ENCODE data around the gene DUOX1.

Gene DUOX1

DNA sequence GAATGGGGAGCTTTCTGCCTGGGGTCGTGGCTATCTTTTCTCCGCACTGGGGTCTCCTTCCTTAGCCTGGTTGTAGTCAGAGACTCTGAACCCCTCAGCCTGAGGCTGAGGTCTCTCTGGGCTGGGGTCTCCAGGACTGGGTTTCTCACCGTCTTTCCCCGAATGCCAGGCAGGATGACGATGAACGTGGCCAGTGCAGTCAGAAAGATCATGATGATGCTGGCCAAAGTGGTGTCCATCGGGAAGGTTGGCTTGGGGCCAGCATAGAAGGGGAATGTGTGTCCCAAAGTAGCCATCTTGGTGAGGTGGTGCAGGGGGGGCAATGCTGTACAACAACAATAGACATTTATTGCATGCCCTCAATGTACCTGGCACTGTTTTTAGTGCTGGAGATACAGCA is 7.1 kb upstream of the DUOX1 start:
- H3K79me2 ChIP-seq (ENCODE audit: control insufficient read depth, insufficient read depth, low read length, unreplicated experiment): no peaks in the 10 kb centered on the region
- no peak overlapping the region for H3K27ac ChIP-seq (ENCODE audit: low read depth, low read length)

DNA sequence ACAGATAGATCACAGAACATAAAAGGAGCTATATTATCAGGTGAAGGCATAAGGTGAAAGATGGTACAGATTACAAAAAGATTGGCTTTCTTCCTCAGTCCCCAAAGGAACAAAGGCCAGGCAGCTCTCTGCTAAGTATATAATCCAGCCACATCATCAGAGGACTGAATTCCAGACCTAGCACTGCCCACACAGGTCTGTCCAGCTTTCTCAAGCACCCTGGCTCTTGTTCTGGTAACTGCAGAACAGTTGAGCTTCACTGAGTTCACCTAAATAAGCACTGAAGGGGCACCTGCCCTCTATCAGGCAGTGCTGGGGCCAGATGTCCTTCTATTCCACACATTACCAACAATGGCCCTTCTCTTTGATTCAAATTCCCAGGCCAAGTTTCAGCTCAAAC is 6.4 kb upstream of the DUOX1 start:
- H3K4me3 ChIP-seq (ENCODE audit: low read depth, low read length): no peak overlapping the region
- H2AFZ ChIP-seq (ENCODE audit: low read length, unreplicated experiment): no peak overlapping the region
- peaks cover 10% of the 10 kb centered on the region for H3K4me1 ChIP-seq (ENCODE audit: control insufficient read depth, insufficient read depth, low read length, unreplicated experiment)
- H3K27ac ChIP-seq (ENCODE audit: low read depth, low read length): no peak overlapping the region
- H3K79me2 ChIP-seq (ENCODE audit: control insufficient read depth, insufficient read depth, low read length, unreplicated experiment): no peaks in the 10 kb centered on the region
- H3K27me3 ChIP-seq (ENCODE audit: insufficient read depth, low read length): peaks cover 39% of the 10 kb centered on the region
- no peaks in the 10 kb centered on the region for H3K36me3 ChIP-seq (ENCODE audit: insufficient read depth, low read length)

More for the DNA sequence above, 7.1 kb upstream of the DUOX1 start:
- no peak overlapping the region for H3K4me3 ChIP-seq (ENCODE audit: low read depth, low read length)
- no peaks in the 10 kb centered on the region for H3K36me3 ChIP-seq (ENCODE audit: insufficient read depth, low read length)
- H3K4me1 ChIP-seq (ENCODE audit: control insufficient read depth, insufficient read depth, low read length, unreplicated experiment): peaks cover 10% of the 10 kb centered on the region
- H3K27me3 ChIP-seq (ENCODE audit: insufficient read depth, low read length): peaks cover 34% of the 10 kb centered on the region
- H2AFZ ChIP-seq (ENCODE audit: low read length, unreplicated experiment): no peak overlapping the region

DNA sequence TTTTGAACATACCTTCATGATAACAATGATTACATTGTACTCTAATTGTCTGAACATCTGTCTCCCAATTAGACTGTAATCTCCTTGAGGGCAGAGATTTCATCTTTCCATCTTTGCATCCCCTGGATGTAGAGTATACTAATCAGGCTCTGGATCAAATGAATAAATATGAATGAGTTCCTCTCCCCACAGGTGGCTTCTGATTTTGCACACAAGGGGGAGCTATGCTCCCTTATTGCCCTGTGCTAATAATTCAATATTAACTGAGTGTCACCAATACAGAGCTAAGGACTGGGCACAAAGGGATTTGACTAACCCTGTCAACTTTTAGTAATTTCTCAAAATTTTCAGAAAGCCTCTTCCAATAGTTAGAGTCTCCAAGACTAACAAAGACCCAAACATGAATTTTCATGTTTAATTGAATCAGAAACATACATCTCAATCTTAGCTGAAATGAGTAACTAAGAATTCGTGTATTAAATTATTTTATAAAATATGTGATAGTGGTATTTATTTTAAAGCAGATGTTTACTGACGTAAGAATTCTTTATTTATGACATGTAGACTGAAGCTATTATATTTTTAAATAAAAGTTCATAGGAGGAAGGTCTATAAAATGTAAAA is 3.1 kb upstream of the DUOX1 start:
- Histone ChIP-seq H3K4me1 (ENCODE audit: control insufficient read depth, insufficient read depth, low read length, unreplicated experiment) (peaks cover 8% of the 10 kb centered on the region), H3K79me2 (ENCODE audit: control insufficient read depth, insufficient read depth, low read length, unreplicated experiment) (no peaks in the 10 kb centered on the region), H3K27ac (ENCODE audit: low read depth, low read length) (no peak overlapping the region), H3K36me3 (ENCODE audit: insufficient read depth, low read length) (no peaks in the 10 kb centered on the region), H2AFZ (ENCODE audit: low read length, unreplicated experiment) (no peak overlapping the region), H3K4me3 (ENCODE audit: low read depth, low read length) (no peak overlapping the region), H3K27me3 (ENCODE audit: insufficient read depth, low read length) (peaks cover 71% of the 10 kb centered on the region)

DNA sequence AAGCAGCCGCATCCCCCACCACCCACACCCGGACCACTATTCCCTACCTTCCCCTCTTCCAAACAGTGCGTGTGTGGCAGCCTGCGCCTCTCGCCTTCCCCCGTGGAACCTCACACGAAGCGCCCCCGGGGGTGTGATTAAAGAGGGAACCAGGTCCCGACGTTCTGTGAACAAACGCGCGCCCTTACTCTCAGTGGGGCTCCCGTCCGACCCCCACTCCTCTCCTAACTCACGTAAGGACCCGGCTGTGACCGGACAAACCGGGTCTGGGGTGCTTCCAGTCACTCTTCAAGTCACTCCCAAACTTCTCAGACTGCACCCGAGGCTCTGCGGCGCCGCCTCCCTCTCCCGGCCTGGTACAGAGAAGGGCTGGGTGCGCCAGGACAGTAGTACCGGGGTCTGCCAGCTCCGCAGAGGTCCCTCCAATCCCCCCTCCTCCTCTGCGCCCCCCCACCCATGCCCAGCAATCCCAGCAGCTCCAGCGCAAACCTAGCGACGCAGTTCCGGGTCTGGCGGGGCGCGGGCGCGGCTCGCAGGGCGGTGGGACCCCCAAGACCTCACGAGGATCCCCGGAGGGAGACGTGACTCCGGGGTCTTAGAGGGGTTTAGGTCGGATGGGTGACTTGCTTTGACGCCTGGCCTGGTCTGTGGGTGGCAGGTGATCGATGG is 689 bp upstream of the DUOX1 start:
- Histone ChIP-seq H2AFZ (ENCODE audit: low read length, unreplicated experiment) (no peak overlapping the region), H3K27me3 (ENCODE audit: insufficient read depth, low read length) (peaks cover 88% of the 10 kb centered on the region), H3K27ac (ENCODE audit: low read depth, low read length) (no peak overlapping the region), H3K4me3 (ENCODE audit: low read depth, low read length) (no peak overlapping the region), H3K36me3 (ENCODE audit: insufficient read depth, low read length) (no peaks in the 10 kb centered on the region), H3K4me1 (ENCODE audit: control insufficient read depth, insufficient read depth, low read length, unreplicated experiment) (no peaks in the 10 kb centered on the region), H3K79me2 (ENCODE audit: control insufficient read depth, insufficient read depth, low read length, unreplicated experiment) (no peaks in the 10 kb centered on the region)

DNA sequence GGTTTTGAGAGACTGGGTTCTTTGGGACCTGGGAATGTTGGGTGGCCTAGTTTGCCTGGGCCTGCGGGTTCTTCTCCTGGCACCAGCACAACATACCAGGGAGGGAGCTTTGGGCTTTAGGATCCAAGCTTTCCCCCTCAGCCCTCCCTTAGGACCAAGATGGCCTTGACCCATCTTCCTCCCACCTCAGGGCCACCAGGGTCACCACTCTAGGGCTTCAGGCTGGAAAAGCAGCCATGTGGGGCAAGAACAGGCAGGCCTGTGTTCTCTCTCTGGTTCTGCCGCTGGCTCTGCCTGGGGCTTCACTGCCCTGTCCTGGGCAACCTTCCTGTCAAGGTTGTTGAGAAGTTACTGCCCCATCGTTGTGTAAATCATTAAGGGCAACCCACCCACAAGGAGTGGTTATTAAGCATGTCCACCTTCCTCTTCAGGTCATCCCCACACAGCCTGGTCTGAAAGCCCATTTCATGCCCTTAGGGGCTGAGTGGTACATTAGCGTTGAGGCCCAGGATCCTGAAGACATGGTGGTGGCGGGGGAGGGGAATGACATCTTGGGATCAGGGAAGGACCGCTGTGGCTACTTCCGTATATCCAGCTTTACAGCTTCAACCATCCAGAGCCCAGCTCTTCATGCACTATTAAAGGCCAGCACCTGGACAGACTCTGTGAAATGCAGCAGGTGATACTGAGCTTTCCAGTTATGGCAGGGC is 652 bp downstream of the DUOX1 start:
- Histone ChIP-seq H3K79me2 (ENCODE audit: control insufficient read depth, insufficient read depth, low read length, unreplicated experiment) (no peaks in the 10 kb centered on the region), H3K27ac (ENCODE audit: low read depth, low read length) (no peak overlapping the region), H3K4me3 (ENCODE audit: low read depth, low read length) (no peak overlapping the region), H3K36me3 (ENCODE audit: insufficient read depth, low read length) (no peaks in the 10 kb centered on the region), H3K27me3 (ENCODE audit: insufficient read depth, low read length) (peaks cover 90% of the 10 kb centered on the region), H3K4me1 (ENCODE audit: control insufficient read depth, insufficient read depth, low read length, unreplicated experiment) (no peaks in the 10 kb centered on the region), H2AFZ (ENCODE audit: low read length, unreplicated experiment) (no peak overlapping the region)

DNA sequence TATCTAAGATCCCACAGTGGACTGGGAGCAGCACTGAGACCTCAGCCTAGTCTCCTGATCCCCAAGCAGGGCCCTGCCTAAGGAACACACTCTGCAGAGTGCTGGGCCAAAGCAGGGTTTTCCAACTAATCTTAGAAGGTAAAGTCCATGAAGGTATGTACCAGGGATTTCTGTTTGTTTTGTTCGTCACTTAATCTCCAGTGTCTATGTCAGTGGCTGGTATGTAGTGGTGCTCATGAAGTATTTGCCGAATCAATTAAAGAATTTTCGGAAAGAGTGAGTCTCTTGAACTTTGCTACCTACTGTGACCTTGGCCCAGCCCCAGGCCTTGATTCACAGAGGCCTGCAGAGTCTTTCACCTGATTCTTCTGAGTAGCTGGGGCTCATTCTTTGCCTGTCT is 1.7 kb downstream of the DUOX1 start:
- H3K27ac ChIP-seq (ENCODE audit: low read depth, low read length): no peak overlapping the region
- peaks cover 87% of the 10 kb centered on the region for H3K27me3 ChIP-seq (ENCODE audit: insufficient read depth, low read length)
- no peak overlapping the region for H3K4me3 ChIP-seq (ENCODE audit: low read depth, low read length)
- no peaks in the 10 kb centered on the region for H3K36me3 ChIP-seq (ENCODE audit: insufficient read depth, low read length)
- no peak overlapping the region for H2AFZ ChIP-seq (ENCODE audit: low read length, unreplicated experiment)
- H3K79me2 ChIP-seq (ENCODE audit: control insufficient read depth, insufficient read depth, low read length, unreplicated experiment): no peaks in the 10 kb centered on the region
- H3K4me1 ChIP-seq (ENCODE audit: control insufficient read depth, insufficient read depth, low read length, unreplicated experiment): no peaks in the 10 kb centered on the region

DNA sequence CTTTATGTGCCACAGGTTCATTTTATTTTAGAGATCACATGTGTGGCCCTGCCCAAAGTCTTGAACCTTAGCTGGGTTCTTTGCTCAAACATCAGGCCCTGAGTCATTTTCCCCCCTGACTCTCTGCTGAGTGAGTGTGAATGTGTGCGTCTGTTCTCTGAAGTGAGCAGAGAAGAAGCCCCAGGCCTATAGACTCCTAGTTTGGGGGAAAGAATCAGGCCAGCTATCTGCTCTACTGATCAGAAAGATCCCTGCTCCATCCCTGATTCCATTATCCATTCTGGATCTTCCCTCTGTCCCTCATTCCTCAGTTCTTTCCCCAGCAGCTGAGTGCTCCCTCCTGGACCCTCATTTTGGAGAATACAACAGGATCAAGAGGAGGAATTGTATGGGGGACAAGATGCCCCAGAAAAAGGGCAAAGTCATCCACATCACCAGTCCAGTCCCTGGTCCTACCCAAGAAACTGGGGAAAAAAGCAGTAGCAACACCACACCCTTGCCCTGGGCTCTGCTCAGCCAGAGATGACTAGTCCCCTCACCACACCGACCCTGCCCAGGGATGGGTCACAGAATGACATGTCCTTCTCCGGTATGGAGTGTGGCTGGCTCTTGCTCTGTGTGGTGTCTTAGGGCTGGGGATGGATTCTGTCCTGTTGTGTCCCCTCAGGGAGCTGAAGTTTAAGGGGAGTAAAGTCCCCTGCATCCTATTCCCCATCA is 3.2 kb downstream of the DUOX1 start:
- peaks cover 80% of the 10 kb centered on the region for H3K27me3 ChIP-seq (ENCODE audit: insufficient read depth, low read length)
- H3K36me3 ChIP-seq (ENCODE audit: insufficient read depth, low read length): no peaks in the 10 kb centered on the region

DNA sequence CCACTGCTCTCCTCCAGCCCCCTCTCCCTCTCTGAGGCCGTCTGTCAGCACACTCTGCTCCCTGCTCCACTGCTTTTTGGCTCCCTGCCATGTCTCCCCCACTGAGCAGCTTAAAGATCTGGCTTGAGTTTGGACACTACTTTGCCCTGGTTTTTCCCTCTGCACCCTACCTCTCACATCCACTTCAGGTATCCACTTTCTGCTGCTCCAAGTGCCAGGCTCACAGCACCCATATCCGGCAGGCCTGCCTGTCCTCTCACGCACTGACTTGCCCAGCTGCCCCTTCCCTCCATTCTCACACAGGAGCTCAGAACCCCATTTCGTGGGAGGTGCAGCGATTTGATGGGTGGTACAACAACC is 3.7 kb downstream of the DUOX1 start:
- Histone ChIP-seq H3K27me3 (ENCODE audit: insufficient read depth, low read length) (peaks cover 74% of the 10 kb centered on the region), H3K4me3 (ENCODE audit: low read depth, low read length) (no peak overlapping the region), H3K79me2 (ENCODE audit: control insufficient read depth, insufficient read depth, low read length, unreplicated experiment) (no peaks in the 10 kb centered on the region), H2AFZ (ENCODE audit: low read length, unreplicated experiment) (no peak overlapping the region), H3K27ac (ENCODE audit: low read depth, low read length) (no peak overlapping the region), H3K4me1 (ENCODE audit: control insufficient read depth, insufficient read depth, low read length, unreplicated experiment) (no peaks in the 10 kb centered on the region), H3K36me3 (ENCODE audit: insufficient read depth, low read length) (no peaks in the 10 kb centered on the region)

More for the DNA sequence above, 3.2 kb downstream of the DUOX1 start:
- Histone ChIP-seq H3K4me1 (ENCODE audit: control insufficient read depth, insufficient read depth, low read length, unreplicated experiment) (no peaks in the 10 kb centered on the region), H3K79me2 (ENCODE audit: control insufficient read depth, insufficient read depth, low read length, unreplicated experiment) (no peaks in the 10 kb centered on the region), H3K27ac (ENCODE audit: low read depth, low read length) (no peak overlapping the region), H3K4me3 (ENCODE audit: low read depth, low read length) (no peak overlapping the region), H2AFZ (ENCODE audit: low read length, unreplicated experiment) (no peak overlapping the region)

DNA sequence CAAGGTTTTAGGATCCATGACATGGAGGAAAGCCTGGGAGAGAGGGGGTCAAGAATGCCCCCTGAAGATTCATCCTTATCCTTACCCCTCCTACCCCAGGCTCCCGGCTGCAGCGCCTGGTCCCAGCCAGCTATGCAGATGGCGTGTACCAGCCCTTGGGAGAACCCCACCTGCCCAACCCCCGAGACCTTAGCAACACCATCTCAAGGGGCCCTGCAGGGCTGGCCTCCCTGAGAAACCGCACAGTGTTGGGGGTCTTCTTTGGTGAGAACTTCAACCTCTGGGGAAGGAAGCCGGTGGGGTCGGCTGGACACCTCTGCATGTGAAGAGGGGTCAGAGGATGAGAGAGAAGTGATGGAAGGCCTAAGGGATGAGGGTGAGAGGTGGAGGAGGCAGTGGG is 4.3 kb downstream of the DUOX1 start:
- H3K4me3 ChIP-seq (ENCODE audit: low read depth, low read length): no peak overlapping the region
- peaks cover 69% of the 10 kb centered on the region for H3K27me3 ChIP-seq (ENCODE audit: insufficient read depth, low read length)

DNA sequence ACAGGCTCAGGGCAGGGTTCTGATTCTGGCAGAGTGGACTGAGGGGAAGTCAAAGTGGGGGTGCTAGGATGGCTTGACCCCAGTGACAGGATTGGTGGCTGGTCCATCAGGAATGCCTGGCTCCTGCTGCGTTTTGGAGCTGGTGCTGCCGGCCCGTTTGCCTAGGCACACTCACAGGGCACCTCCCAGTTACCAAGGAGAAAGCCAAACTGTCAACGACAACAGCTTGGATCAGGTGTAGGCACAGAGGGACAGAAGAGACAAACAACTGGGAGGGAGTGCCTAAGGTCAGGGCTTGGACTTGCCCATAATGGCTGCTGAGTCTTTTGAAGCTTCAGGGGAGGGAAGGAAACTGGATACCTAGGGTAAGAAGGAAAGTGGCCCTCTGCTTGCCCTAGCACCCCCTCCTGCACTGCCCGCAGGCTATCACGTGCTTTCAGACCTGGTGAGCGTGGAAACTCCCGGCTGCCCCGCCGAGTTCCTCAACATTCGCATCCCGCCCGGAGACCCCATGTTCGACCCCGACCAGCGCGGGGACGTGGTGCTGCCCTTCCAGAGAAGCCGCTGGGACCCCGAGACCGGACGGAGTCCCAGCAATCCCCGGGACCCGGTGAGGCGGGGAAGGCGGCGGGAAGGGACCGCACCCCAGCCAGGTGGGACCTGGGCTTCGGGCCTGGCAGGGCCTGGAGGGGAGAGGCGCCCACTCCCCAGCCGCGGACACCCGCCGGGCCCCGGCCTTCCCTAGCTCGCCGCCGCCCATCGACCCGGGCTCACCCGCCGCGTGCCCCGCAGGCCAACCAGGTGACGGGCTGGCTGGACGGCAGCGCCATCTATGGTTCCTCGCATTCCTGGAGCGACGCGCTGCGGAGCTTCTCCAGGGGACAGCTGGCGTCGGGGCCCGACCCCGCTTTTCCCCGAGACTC is 5.1 kb downstream of the DUOX1 start:
- Histone ChIP-seq H3K27ac (ENCODE audit: low read depth, low read length) (no peak overlapping the region), H3K4me3 (ENCODE audit: low read depth, low read length) (no peak overlapping the region), H3K36me3 (ENCODE audit: insufficient read depth, low read length) (no peaks in the 10 kb centered on the region), H3K79me2 (ENCODE audit: control insufficient read depth, insufficient read depth, low read length, unreplicated experiment) (no peaks in the 10 kb centered on the region), H3K27me3 (ENCODE audit: insufficient read depth, low read length) (peaks cover 60% of the 10 kb centered on the region), H2AFZ (ENCODE audit: low read length, unreplicated experiment) (no peak overlapping the region), H3K4me1 (ENCODE audit: control insufficient read depth, insufficient read depth, low read length, unreplicated experiment) (no peaks in the 10 kb centered on the region)

More for the DNA sequence above, 4.3 kb downstream of the DUOX1 start:
- Histone ChIP-seq H2AFZ (ENCODE audit: low read length, unreplicated experiment) (no peak overlapping the region), H3K27ac (ENCODE audit: low read depth, low read length) (no peak overlapping the region), H3K4me1 (ENCODE audit: control insufficient read depth, insufficient read depth, low read length, unreplicated experiment) (no peaks in the 10 kb centered on the region), H3K36me3 (ENCODE audit: insufficient read depth, low read length) (no peaks in the 10 kb centered on the region), H3K79me2 (ENCODE audit: control insufficient read depth, insufficient read depth, low read length, unreplicated experiment) (no peaks in the 10 kb centered on the region)

All from ACC112 (cell line).